Keratinocyte (primary cell): ENCODE measurements around the gene GASK1A. TPM values are rescaled to one million over a fixed set of nuclear protein-coding genes. Genes with fewer than 3 reads are reported as not detected.
"Not testable (repeated sequence)": the region's sequence is repeated elsewhere in the genome, so short reads cannot be mapped to it uniquely, and the experiment has no call there.

Experiments
- DNase-seq: peaks from one replicate; pipeline ENCODE4 v3.0.0-alpha.2; 2011; ENCODE audit warnings: low read depth, missing footprints, low spot score
- FAIRE-seq: peaks from 2 replicates; lab custom pipeline; 2011; peaks lifted over from hg19 to GRCh38; lab: Jason Lieb, UNC
- H2AFZ ChIP-seq: 2 replicates; pipeline ENCODE4 v1.6.0; 2012; ENCODE audit warnings: low read length, control low read depth, inconsistent platforms; ENCODE audit not compliant: control insufficient read depth
- H3K27ac ChIP-seq: 2 replicates; pipeline ENCODE4 v1.5.1; 2011; ENCODE audit warnings: low read length; ENCODE audit not compliant: control insufficient read depth, insufficient read depth
- H3K27me3 ChIP-seq: 3 replicates; pipeline ENCODE4 v1.6.0; 2011; ENCODE audit warnings: low read length; ENCODE audit not compliant: control insufficient read depth, insufficient read depth; ENCODE audit errors: extremely low read depth
- H3K36me3 ChIP-seq, 2 experiments: 2 replicates in 1 of 2; 3 replicates in 1 of 2; pipeline ENCODE4 v1.5.1; 2011; ENCODE audit warnings: low read length in 2 of 2, mild to moderate bottlenecking in 1 of 2; ENCODE audit not compliant: control insufficient read depth in 2 of 2, insufficient read depth in 2 of 2; ENCODE audit errors: extremely low read depth in 1 of 2
- H3K4me1 ChIP-seq: 3 replicates; pipeline ENCODE4 v1.5.1; 2011; ENCODE audit warnings: low read length; ENCODE audit not compliant: control insufficient read depth, insufficient read depth; ENCODE audit errors: extremely low read depth
- H3K4me2 ChIP-seq: 3 replicates; pipeline ENCODE4 v1.6.0; 2011; ENCODE audit warnings: low read depth, low read length; ENCODE audit not compliant: control insufficient read depth, insufficient read depth; ENCODE audit errors: extremely low read depth
- H3K4me3 ChIP-seq, 3 experiments: fragments of 200-600 bp in 1 of 3; sonication (generic) in 1 of 3; 2 replicates in 2 of 3; 3 replicates in 1 of 3; pipeline ENCODE4 v1.5.1; 2011 to 2016; ENCODE audit warnings: low read length in 3 of 3, mild to moderate bottlenecking in 3 of 3, control low read depth in 2 of 3, inconsistent platforms in 1 of 3, low read depth in 1 of 3, mixed read lengths in 1 of 3, mixed run types in 1 of 3, moderate library complexity in 1 of 3; ENCODE audit not compliant: control insufficient read depth in 2 of 3, insufficient read depth in 2 of 3; ENCODE audit errors: extremely low read depth in 1 of 3
- H3K79me2 ChIP-seq: 2 replicates; pipeline ENCODE4 v1.6.0; 2012; ENCODE audit warnings: low read length; ENCODE audit not compliant: control insufficient read depth, insufficient read depth
- H3K9ac ChIP-seq: 3 replicates; pipeline ENCODE4 v1.6.0; 2011; ENCODE audit warnings: low read length; ENCODE audit not compliant: control insufficient read depth, insufficient read depth; ENCODE audit errors: extremely low read depth
- H3K9me1 ChIP-seq: 3 replicates; pipeline ENCODE4 v1.6.0; 2011; ENCODE audit warnings: low read length; ENCODE audit not compliant: control insufficient read depth, insufficient read depth; ENCODE audit errors: extremely low read depth
- H3K9me3 ChIP-seq: 2 replicates; pipeline ENCODE4 v1.5.1; 2012; ENCODE audit warnings: low read depth, low read length; ENCODE audit not compliant: control insufficient read depth
- H4K20me1 ChIP-seq: 3 replicates; pipeline ENCODE4 v1.6.0; 2011; ENCODE audit warnings: low read length; ENCODE audit not compliant: control insufficient read depth, insufficient read depth; ENCODE audit errors: extremely low read depth
- EZH2 ChIP-seq: IDR thresholded peaks from one replicate; pipeline ENCODE4 v1.6.1; 2012; ENCODE audit warnings: inconsistent platforms, mild to moderate bottlenecking, low read length, moderate library complexity
- dilution Hi-C: fragments of 300-500 bp; cut with MboI; formaldehyde crosslinking; loops from one replicate; pipeline ENCODE4 v1.7.0; 2020; ENCODE audit warnings: low sequenced_read_pairs; ENCODE audit not compliant: extremely low pct_ligation_motif_present
- polyA plus RNA-seq, 5 experiments: library from polyadenylated mRNA; depleted of rRNA in 3 of 5; stranded (reverse) in 3 of 5; stranded (forward) in 1 of 5; unstranded in 1 of 5; fragments of >200 nt; gene quantifications; 1 replicate in 1 of 5; 2 replicates in 3 of 5; 3 replicates in 1 of 5; pipeline versions ENCODE4 v1.2.1 to v1.2.3, GENCODE V29; 2011 to 2012; ENCODE audit warnings: missing spikeins in 2 of 5, low read depth in 1 of 5, low replicate concordance in 1 of 5
- TF ChIP-seq, protein P1 (sequence below), 3 experiments: IDR thresholded peaks in 1 of 3; conservative IDR thresholded peaks in 1 of 3; optimal IDR thresholded peaks in 1 of 3; 2 replicates in 2 of 3; 3 replicates in 1 of 3; pipeline versions ENCODE3 to v1.5.1; 2011; ENCODE audit warnings: low read length in 3 of 3, mild to moderate bottlenecking in 3 of 3, moderate library complexity in 2 of 3, control low read depth in 1 of 3, inconsistent platforms in 1 of 3; ENCODE audit not compliant: insufficient read depth in 2 of 3; ENCODE audit errors: extremely low read depth in 1 of 3

The GASK1A gene
- polyA plus RNA-seq, 1 donor (not counting 4 experiments of a cell fraction or from before 2014, with no cell fraction given): 0.30 TPM

DNA sequence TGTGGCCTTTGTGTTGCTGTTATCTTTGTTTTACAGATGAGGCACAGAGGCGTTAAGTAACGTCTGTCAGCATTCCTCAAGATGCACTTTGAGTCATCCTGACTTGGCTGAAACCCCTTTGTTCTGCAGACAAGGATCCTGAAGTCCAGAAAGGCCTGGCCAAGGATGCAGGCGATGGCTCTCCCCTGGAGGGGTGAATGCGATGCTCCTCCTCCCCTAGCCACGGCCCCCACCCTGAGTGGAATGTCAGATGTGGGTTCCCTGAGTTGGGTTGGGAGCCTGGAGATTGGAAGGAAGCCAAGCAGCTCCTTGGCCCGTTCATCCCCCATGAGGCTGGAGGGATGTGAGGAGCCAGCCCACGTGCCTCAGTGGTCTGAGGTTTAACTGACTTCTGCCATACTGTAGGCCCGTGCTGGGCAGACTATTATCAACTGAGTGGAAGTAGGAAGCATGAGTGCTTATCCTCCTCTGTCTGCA, 83.5 kb downstream of the GASK1A start:
- no peaks in the 10 kb centered on the region for H3K9me1 ChIP-seq
- DNase-seq: no peak
- no peak for FAIRE-seq
- no peak overlapping the region for H2AFZ ChIP-seq
- no peaks in the 10 kb centered on the region for H3K9me3 ChIP-seq
- H3K27me3 ChIP-seq: no peaks in the 10 kb centered on the region
- dilution Hi-C loops: no loop called here
- no peak overlapping the region for H3K4me2 ChIP-seq
- H3K27ac ChIP-seq: no peak overlapping the region
- H3K36me3 ChIP-seq: no peaks in the 10 kb centered on the region
- no peaks in the 10 kb centered on the region for H3K4me1 ChIP-seq
- H4K20me1 ChIP-seq: no peaks in the 10 kb centered on the region
- H3K79me2 ChIP-seq: no peaks in the 10 kb centered on the region
- H3K4me3 ChIP-seq: no peak overlapping the region
- H3K9ac ChIP-seq: no peak overlapping the region
- no peak for TF ChIP-seq EZH2
- TF ChIP-seq, protein P1, sequence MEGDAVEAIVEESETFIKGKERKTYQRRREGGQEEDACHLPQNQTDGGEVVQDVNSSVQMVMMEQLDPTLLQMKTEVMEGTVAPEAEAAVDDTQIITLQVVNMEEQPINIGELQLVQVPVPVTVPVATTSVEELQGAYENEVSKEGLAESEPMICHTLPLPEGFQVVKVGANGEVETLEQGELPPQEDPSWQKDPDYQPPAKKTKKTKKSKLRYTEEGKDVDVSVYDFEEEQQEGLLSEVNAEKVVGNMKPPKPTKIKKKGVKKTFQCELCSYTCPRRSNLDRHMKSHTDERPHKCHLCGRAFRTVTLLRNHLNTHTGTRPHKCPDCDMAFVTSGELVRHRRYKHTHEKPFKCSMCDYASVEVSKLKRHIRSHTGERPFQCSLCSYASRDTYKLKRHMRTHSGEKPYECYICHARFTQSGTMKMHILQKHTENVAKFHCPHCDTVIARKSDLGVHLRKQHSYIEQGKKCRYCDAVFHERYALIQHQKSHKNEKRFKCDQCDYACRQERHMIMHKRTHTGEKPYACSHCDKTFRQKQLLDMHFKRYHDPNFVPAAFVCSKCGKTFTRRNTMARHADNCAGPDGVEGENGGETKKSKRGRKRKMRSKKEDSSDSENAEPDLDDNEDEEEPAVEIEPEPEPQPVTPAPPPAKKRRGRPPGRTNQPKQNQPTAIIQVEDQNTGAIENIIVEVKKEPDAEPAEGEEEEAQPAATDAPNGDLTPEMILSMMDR (optimal IDR thresholded peaks at IDR 0.05 in 1 of 3, IDR thresholded peaks at IDR 0.05 in 1 of 3, conservative IDR thresholded peaks at IDR 0.05 in 1 of 3; ENCODE audit: extremely low read depth in 1 of 3, insufficient read depth in 2 of 3, low read length in 3 of 3): no peak

DNA sequence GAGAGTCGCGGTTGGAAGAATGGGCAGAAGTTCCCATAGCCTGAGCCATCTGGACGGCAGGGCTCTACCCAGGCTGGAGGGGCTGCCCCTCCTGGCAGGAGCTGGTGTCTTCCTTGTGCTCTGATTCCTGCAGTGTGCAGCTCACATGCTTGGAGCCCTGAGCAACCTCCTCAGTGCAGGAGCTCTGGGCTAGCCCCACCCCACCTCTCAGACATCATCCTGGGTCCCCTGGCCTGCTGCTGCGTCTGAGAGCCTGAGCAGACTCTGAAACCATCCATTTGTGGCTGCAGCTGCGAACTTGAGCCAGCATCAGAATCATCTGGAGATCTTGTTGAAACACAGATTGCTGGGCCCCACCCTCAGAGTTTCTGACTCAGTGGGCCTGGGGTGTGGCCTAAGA, 84.0 kb downstream of the GASK1A start:
- Histone ChIP-seq H3K9me1 (no peaks in the 10 kb centered on the region), H3K9ac (no peak overlapping the region), H3K27me3 (no peaks in the 10 kb centered on the region), H2AFZ (no peak overlapping the region), H3K4me2 (no peak overlapping the region), H3K36me3 (no peaks in the 10 kb centered on the region), H3K27ac (no peak overlapping the region), H3K4me1 (no peaks in the 10 kb centered on the region), H3K79me2 (no peaks in the 10 kb centered on the region), H4K20me1 (no peaks in the 10 kb centered on the region), H3K9me3 (no peaks in the 10 kb centered on the region), H3K4me3 (no peak overlapping the region)
- FAIRE-seq (no peak), DNase-seq (no peak)
- dilution Hi-C loops: no loop called here
- TF ChIP-seq, protein P1 (optimal IDR thresholded peaks at IDR 0.05 in 1 of 3, IDR thresholded peaks at IDR 0.05 in 1 of 3, conservative IDR thresholded peaks at IDR 0.05 in 1 of 3; ENCODE audit: extremely low read depth in 1 of 3, insufficient read depth in 2 of 3, low read length in 3 of 3): no peak
- no peak for TF ChIP-seq EZH2

DNA sequence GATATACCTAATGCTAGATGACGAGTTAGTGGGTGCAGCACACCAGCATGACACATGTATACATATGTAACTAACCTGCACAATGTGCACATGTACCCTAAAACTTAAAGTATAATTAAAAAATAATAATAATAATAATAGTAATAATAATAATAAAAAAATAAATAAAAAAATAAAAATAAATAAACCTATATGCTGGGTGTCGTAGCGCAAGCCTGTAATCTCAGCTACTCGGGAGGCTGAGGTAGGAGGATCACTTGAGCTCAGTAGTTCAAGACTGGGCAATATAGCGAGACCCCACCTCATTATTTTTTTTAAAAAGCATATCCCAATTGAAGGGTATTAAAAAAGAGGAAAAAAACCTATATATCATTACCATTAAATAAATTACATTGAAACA, 91.6 kb downstream of the GASK1A start:
- H3K4me2 ChIP-seq, H3K27ac ChIP-seq, H3K9me3 ChIP-seq, H3K79me2 ChIP-seq, FAIRE-seq, DNase-seq, H3K9ac ChIP-seq, H3K4me1 ChIP-seq, H3K9me1 ChIP-seq, H3K4me3 ChIP-seq, H2AFZ ChIP-seq, H3K36me3 ChIP-seq, H4K20me1 ChIP-seq, dilution Hi-C loops, H3K27me3 ChIP-seq: not testable (repeated sequence)
